Left lung (tissue), 10 donors: ENCODE results near the gene PLEKHA7. TPM values are rescaled to one million over a fixed set of nuclear protein-coding genes. Genes with fewer than 3 reads are reported as not detected.

Experiments
- ATAC-seq: fragments of 200-7000 bp; cut with Tn5 transposase; one replicate; pipeline ENCODE4 v1.9.1; 2020; ENCODE audit warnings: moderate library complexity
- DNase-seq, 4 donors: peaks; one replicate each; pipeline ENCODE4 v3.0.0-alpha.2; 2013 to 2020
- H3K27ac ChIP-seq, 2 donors: fragments of 200-600 bp; sonication (generic) in 1 of 2; one replicate each; pipeline versions ENCODE4 v1.5.0 to v1.8.0; 2020 to 2021
- H3K27me3 ChIP-seq, 2 donors: fragments of 200-600 bp; sonication (generic) in 1 of 2; one replicate each; pipeline versions ENCODE4 v1.5.0 to v1.8.0; 2020 to 2021
- H3K36me3 ChIP-seq, 2 donors: fragments of 200-600 bp; sonication (generic) in 1 of 2; one replicate each; pipeline versions ENCODE4 v1.5.0 to v1.8.0; 2020 to 2021
- H3K4me1 ChIP-seq, 2 donors: fragments of 200-600 bp; one replicate each; pipeline ENCODE4 v1.8.0; 2021
- H3K4me3 ChIP-seq, 2 donors: fragments of 200-600 bp; sonication (generic) in 1 of 2; one replicate each; pipeline versions ENCODE4 v1.5.0 to v1.8.0; 2020 to 2021; ENCODE audit warnings: mild to moderate bottlenecking in 1 of 2
- H3K9me3 ChIP-seq, 2 donors: fragments of 200-600 bp; sonication (generic) in 1 of 2; one replicate each; pipeline versions ENCODE4 v1.5.0 to v1.8.0; 2020 to 2021
- intact Hi-C, 2 donors: fragments of 100-400 bp; cut with DNase I; formaldehyde crosslinking; loops; one replicate each; pipeline versions ENCODE4 v1.11.2 to v1.14.2; 2022
- polyA plus RNA-seq, 6 donors: library from polyadenylated mRNA; unstranded; fragments of 120-200 nt; gene quantifications; one replicate each; pipeline ENCODE4 v1.2.1, GENCODE V29; 2013; ENCODE audit not compliant: insufficient read length in 6 of 6
- total RNA-seq, 2 donors: library from RNA; stranded (reverse); fragmentation: NEBNext Ultra II Directional; extraction: Animal tissue kit (Norgen Biotek cat#: 25700); gene quantifications; one replicate each; pipeline ENCODE4 v1.2.1, GENCODE V29; 2021
- TF ChIP-seq, protein P1 (sequence below), 2 donors: fragments of 200-600 bp; sonication (generic) in 1 of 2; IDR thresholded peaks; one replicate each; pipeline versions ENCODE4 v1.5.0 to v1.8.0; 2021; ENCODE audit warnings: antibody characterized with exemption in 2 of 2
- donor health status: DM: no; HTN: yes; CAD: no.
- donor health status: DM: no; HTN: no; CAD: no.

Gene PLEKHA7
- total and polyA plus RNA-seq, 8 donors = 24.4 to 33.7 (median 29.6) TPM

DNA sequence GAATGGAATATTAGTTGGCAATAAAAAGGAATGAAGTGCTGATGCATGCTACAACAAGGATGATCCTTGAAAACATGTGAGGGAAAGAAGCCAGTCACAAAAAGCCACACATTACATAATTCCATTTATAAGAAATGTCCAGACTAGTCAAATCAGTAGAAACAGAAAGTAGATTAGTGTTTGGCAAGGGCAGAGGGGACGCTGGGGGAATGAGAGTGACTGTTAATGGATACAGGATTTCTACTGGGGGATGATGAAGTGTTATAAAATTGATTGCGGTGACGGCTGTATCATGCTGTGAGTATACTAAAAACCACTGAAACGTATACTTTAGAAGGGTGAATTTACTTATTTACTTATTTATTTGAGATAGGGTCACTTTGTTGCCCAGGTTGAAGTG lies 217.9 kb downstream of the PLEKHA7 start:
- DNase-seq (peak in 2 of 4 donors; percentile 43 to 66), ATAC-seq (no peak)
- Histone ChIP-seq H3K4me1 (peaks cover 2 to 29% of the 10 kb centered on the region in 2 donors), H3K27me3 (no peaks in the 10 kb centered on the region), H3K27ac (no peak overlapping the region), H3K36me3 (peaks cover 0 to 7% of the 10 kb centered on the region in 2 donors), H3K9me3 (no peaks in the 10 kb centered on the region), H3K4me3 (no peak overlapping the region)
- intact Hi-C loops = no loop called here
- TF ChIP-seq, protein P1, sequence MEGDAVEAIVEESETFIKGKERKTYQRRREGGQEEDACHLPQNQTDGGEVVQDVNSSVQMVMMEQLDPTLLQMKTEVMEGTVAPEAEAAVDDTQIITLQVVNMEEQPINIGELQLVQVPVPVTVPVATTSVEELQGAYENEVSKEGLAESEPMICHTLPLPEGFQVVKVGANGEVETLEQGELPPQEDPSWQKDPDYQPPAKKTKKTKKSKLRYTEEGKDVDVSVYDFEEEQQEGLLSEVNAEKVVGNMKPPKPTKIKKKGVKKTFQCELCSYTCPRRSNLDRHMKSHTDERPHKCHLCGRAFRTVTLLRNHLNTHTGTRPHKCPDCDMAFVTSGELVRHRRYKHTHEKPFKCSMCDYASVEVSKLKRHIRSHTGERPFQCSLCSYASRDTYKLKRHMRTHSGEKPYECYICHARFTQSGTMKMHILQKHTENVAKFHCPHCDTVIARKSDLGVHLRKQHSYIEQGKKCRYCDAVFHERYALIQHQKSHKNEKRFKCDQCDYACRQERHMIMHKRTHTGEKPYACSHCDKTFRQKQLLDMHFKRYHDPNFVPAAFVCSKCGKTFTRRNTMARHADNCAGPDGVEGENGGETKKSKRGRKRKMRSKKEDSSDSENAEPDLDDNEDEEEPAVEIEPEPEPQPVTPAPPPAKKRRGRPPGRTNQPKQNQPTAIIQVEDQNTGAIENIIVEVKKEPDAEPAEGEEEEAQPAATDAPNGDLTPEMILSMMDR (IDR thresholded peaks at IDR 0.05) = no peak

DNA sequence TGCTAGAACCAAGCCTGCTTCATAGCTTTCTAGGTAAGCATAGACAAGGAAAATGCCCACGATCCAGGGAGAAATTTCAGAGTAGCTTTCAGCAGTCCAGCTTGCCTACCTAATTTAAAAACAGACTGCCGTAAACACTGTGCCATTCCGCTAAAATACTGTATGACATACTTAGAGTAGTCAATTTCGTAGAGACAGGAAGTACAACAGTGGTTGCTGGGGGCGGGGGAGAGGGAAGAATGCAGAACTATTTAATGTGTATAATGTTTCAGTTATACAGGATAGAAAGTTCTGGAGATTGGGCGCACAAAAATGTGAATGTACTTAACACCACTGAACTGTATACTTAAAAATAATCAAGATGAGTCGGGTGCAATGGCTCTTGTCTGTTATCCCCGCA lies 219.1 kb downstream of the PLEKHA7 start:
- ATAC-seq = peak; percentile 30
- H3K4me1 ChIP-seq = peaks cover 7 to 41% of the 10 kb centered on the region in 2 donors
- H3K4me3 ChIP-seq = no peak overlapping the region
- peak overlapping the region; percentile 61 to 79 for H3K27ac ChIP-seq
- H3K27me3 ChIP-seq = no peaks in the 10 kb centered on the region
- H3K36me3 ChIP-seq = peaks cover 0 to 16% of the 10 kb centered on the region in 2 donors
- DNase-seq = peak in 1 of 4 donors; percentile 64
- no peaks in the 10 kb centered on the region for H3K9me3 ChIP-seq
- TF ChIP-seq, protein P1 (IDR thresholded peaks at IDR 0.05) = no peak
- intact Hi-C loops = no loop called here

DNA sequence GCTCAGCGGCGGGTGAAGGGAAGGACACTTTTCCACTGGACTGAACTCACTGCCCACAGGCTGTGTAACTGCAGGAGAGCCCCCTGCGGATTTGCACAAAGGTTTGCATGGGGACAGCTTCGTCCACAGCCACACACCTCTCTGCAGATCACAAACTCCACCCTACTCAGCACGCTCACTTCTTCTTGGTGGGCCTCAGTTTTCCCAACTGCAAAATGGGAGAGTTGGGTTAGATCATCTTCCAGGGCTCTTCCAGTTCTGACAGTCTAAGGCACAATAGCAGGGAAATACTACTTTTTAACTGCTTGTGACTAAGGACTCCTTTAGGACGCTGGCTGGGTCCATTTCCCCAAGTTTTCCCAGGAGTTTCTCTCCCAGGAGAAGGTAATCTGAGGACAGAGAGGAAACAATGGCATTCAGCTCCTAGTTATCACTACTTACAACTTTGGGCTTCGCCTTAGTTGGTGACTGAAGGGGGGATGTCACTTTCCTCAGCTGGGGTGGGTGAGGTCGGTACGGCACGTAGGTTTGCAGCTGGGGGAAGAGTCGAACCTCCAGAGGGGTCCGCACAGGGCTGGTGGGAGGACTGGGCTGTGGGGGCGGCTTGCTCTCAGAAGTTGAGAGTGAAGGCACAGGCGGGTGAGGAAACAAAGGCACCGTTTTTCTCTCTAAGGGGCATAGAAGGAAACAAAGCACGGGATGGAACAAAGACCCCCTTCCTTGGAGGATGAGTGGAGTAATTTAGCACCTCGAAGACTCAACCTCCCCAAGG lies 220.0 kb downstream of the PLEKHA7 start:
- intact Hi-C loops = no loop called here
- DNase-seq = no peak
- Histone ChIP-seq H3K9me3 (no peaks in the 10 kb centered on the region), H3K36me3 (peaks cover 0 to 19% of the 10 kb centered on the region in 2 donors), H3K4me3 (no peak overlapping the region), H3K27ac (peak overlapping the region; percentile 61 to 79), H3K4me1 (peaks cover 8 to 50% of the 10 kb centered on the region in 2 donors), H3K27me3 (no peaks in the 10 kb centered on the region)
- TF ChIP-seq, protein P1 (IDR thresholded peaks at IDR 0.05) = no peak
- no peak for ATAC-seq

DNA sequence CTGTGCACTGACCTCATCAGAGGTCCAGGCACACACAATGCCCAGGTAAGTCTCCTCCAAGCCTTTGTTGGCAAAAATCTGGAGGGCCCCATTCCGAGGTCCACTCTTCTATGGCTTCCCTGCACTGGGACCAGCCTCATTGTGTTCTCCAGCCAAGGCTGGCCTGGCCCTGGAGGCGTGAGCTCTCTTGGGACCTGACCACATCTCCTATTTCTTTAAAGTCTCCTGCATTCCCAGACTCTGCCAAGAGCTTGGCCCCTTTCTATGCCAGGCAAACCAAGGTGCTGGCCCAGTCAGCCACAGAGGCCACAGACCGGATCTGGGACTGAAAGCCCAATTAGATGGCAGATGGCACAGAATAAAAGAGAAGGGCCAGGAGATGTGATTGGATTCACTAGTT lies 220.7 kb downstream of the PLEKHA7 start:
- H3K4me3 ChIP-seq = no peak overlapping the region
- peaks cover 10 to 56% of the 10 kb centered on the region in 2 donors for H3K4me1 ChIP-seq
- intact Hi-C loops = no loop called here
- no peak for ATAC-seq
- H3K9me3 ChIP-seq = no peaks in the 10 kb centered on the region
- H3K27me3 ChIP-seq = no peaks in the 10 kb centered on the region
- DNase-seq = no peak
- no peak overlapping the region for H3K27ac ChIP-seq
- peaks cover 0 to 19% of the 10 kb centered on the region in 2 donors for H3K36me3 ChIP-seq
- TF ChIP-seq, protein P1 (IDR thresholded peaks at IDR 0.05) = no peak

DNA sequence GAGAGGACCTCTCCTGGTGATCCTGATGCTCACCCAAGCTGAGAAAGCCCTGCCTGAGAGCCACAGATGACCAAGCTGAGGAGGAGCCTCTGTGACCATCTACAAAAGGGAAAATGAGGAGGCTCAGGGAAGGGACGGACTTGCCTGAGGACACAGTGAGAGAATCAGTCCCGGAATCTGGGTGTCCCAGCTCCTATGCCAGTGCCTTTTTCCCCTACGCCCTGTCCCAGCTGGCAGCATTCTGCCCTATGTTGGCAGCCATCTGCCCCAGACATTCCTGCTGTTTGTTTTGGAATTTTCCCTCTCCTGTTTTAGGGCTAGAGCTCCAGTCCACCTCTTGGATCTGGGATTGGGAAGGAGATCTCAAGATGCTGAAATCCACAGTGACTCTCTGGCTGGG lies 221.2 kb downstream of the PLEKHA7 start:
- Histone ChIP-seq H3K27me3 (no peaks in the 10 kb centered on the region), H3K4me3 (no peak overlapping the region), H3K4me1 (peaks cover 15 to 61% of the 10 kb centered on the region in 2 donors), H3K36me3 (peaks cover 0 to 19% of the 10 kb centered on the region in 2 donors), H3K27ac (peak overlapping the region in 1 of 2 donors; percentile 86), H3K9me3 (no peaks in the 10 kb centered on the region)
- ATAC-seq (no peak), DNase-seq (no peak)
- TF ChIP-seq, protein P1 (IDR thresholded peaks at IDR 0.05) = no peak
- intact Hi-C loops = no loop called here
